ENCODE results near the gene KIF14.

KIF14 gene

DNA sequence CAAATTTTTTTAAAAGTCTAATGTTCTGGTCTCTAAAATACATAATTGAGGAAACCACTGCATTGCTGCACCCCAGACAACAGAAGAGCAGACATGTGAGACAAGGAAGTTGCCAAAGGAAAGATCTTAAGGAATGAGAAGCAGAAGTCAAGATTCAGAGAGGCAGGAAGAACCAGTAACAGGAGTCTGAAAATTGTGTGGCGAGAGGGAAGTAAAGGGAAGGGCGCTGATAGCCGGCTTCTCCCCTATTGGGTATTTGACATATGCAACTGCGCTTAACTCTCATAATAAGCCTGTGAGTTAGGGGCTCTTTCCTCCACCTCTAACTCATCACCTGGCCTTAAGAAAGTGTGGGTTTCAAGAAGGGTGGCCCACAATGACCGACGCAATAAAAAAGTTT is 21.9 kb upstream of the KIF14 start:
- H3K4me3 ChIP-seq (ENCODE audit: low read depth, low read length): no peak overlapping the region
- TF ChIP-seq, protein P1, sequence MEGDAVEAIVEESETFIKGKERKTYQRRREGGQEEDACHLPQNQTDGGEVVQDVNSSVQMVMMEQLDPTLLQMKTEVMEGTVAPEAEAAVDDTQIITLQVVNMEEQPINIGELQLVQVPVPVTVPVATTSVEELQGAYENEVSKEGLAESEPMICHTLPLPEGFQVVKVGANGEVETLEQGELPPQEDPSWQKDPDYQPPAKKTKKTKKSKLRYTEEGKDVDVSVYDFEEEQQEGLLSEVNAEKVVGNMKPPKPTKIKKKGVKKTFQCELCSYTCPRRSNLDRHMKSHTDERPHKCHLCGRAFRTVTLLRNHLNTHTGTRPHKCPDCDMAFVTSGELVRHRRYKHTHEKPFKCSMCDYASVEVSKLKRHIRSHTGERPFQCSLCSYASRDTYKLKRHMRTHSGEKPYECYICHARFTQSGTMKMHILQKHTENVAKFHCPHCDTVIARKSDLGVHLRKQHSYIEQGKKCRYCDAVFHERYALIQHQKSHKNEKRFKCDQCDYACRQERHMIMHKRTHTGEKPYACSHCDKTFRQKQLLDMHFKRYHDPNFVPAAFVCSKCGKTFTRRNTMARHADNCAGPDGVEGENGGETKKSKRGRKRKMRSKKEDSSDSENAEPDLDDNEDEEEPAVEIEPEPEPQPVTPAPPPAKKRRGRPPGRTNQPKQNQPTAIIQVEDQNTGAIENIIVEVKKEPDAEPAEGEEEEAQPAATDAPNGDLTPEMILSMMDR (IDR thresholded peaks at IDR 0.05; ENCODE audit: low read depth, low read length, missing control alignments): no peak
- no peak for DNase-seq (ENCODE audit: low read depth)

DNA sequence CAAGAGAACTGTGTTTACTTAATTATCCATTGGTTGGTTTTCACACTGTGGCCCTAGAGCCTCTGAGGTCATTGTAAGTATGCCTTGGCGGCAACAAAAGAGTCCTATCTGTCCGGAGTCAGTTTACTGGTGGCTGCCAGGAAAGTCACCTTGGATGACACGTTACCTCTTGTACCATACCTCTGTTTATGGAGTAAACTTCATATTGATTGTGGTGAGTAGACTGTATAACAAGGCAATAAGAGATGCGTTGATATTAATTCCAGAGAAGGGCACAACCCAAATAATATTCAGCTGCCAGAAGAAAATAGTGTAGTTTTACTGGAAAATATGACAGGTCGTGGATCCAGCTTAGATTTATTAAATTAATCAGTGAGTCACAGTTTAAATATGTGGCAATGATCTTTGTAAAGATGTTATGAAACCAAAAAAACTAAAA is 20.4 kb upstream of the KIF14 start:
- TF ChIP-seq, protein P1 (IDR thresholded peaks at IDR 0.05; ENCODE audit: low read depth, low read length, missing control alignments): no peak
- DNase-seq (ENCODE audit: low read depth): no peak
- H3K4me3 ChIP-seq (ENCODE audit: low read depth, low read length): no peak overlapping the region

DNA sequence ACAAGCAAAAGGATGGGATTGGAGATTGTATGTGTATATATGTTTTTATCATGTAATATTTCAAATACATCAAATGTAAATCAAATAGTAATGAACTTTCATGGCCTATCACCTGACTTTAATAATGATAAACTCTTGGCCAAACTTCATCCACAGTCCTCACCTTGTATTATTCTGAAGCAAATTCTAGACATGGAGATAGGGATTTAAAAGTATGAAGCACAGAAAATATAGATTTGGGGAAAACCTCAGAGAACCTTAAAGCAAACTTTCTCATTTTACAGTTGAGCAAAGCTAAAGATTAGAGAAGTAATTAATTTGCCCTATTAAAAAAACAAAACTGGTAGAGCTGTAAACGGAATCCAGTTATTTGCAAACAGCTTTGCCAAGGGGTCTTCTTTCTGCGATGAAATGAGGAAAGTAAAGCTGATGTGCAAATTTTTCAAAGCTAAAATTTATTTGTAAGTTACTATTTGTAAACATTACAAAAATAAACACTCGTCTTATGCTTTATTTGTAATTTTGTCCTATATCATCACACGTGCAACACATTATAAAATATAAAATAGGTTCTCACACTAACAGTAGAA is 19.9 kb upstream of the KIF14 start:
- TF ChIP-seq, protein P1 (IDR thresholded peaks at IDR 0.05; ENCODE audit: low read depth, low read length, missing control alignments): no peak
- no peak overlapping the region for H3K4me3 ChIP-seq (ENCODE audit: low read depth, low read length)
- no peak for DNase-seq (ENCODE audit: low read depth)

DNA sequence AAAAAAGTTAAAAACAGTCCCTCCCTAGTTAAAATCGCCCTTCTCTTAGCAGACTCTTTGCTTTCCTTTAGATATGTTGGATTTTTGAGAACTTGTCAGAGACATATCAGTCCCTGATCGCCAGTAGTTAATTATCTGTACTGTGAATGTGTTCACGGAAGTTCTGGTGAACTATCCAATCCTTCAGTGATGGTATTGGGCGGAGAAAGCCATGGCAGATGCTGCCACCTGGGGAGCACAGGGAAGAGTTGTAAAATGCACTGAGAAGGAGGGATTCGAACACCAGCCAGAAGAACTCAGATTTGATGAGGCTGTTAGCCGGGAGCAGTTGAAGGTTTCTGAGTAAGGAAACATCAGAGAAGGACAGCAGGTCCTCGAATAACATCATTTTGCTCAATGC is 17.5 kb upstream of the KIF14 start:
- DNase-seq (ENCODE audit: low read depth): no peak
- TF ChIP-seq, protein P1 (IDR thresholded peaks at IDR 0.05; ENCODE audit: low read depth, low read length, missing control alignments): no peak
- H3K4me3 ChIP-seq (ENCODE audit: low read depth, low read length): no peak overlapping the region

DNA sequence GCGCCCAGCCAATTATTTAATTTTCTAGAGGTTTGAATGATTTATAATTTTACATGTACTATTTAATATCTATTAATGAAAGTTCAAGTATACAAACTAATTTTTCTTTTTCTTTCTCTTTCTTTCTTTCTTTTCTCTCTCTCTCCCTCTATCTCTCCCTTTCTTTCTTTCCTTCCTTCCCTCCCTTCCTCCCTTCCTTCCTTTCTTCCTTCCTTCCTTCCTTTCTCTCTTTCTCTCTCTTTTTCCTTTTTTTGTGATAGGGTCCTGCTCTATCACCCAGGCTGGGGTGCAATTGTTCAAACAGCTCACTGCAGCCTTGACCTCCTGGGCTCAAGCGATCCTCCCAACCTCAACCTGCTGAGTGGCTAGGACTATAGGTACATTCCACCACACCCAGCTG is 16.1 kb upstream of the KIF14 start:
- TF ChIP-seq, protein P1 (IDR thresholded peaks at IDR 0.05; ENCODE audit: low read depth, low read length, missing control alignments): no peak
- DNase-seq (ENCODE audit: low read depth): no peak
- no peak overlapping the region for H3K4me3 ChIP-seq (ENCODE audit: low read depth, low read length)

DNA sequence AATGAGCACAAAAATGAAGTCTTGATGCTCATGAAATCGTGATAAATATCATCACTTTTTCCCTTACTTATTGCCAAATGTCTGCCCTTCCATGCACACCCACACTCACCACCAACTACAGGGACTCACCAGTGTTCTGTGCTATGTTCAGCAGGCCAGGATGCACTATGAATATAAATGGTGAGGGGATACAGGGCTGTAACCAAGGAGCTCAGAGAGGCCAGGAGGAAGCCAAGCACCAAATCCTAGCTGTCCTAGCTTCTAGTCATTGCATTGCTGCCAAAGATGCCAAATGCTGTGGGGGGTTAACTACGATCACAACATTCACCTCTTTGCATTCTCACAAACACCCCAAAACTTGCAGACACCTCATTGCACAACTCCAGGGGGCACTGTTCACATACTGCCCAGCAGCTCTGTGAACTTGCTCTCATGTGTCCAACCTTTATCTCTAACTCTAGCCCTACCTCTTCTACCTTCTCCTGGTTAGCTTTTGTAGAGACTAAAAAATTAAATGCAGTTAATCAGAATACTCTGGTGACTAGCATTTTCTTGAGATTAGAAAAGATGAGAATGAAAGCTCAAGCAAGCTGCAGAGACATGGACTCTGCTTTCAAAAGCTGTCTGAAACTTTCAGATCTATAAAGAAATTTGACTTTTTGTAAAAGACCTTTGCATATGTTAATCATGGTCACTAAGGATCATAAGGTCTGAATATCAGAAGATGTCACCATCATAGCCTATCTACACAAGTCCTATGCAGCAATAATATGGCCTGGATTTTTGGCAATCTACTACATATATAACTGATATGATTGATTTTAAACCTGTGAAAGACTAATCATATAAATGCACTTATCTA is 13.9 kb upstream of the KIF14 start:
- H3K4me3 ChIP-seq (ENCODE audit: low read depth, low read length): no peak overlapping the region; the same call in 1 of the 2 replicates
- no peak for DNase-seq (ENCODE audit: low read depth)
- TF ChIP-seq, protein P1 (IDR thresholded peaks at IDR 0.05; ENCODE audit: low read depth, low read length, missing control alignments): peak; percentile 60

Data from GM12864 (cell line).